Lower lobe of right lung (tissue), 2 donors: ENCODE measurements around the gene NPC1L1. TPM values are rescaled to one million over a fixed set of nuclear protein-coding genes. Genes with fewer than 3 reads are reported as not detected.

ENCODE experiments used
- ATAC-seq, 2 donors: fragments of 200-7000 bp; cut with Tn5 transposase; one replicate each; pipeline ENCODE4 v1.9.1; 2020 to 2022; ENCODE audit warnings: mild to moderate bottlenecking in 2 of 2, moderate library complexity in 2 of 2
- DNase-seq: peaks from one replicate; pipeline ENCODE4 v3.0.0-alpha.2; 2020
- H3K27ac ChIP-seq: fragments of 200-600 bp; one replicate; pipeline ENCODE4 v1.8.0; 2022
- H3K27me3 ChIP-seq: fragments of 200-600 bp; one replicate; pipeline ENCODE4 v1.8.0; 2022; ENCODE audit warnings: low read depth
- H3K36me3 ChIP-seq: fragments of 200-600 bp; one replicate; pipeline ENCODE4 v1.8.0; 2022; ENCODE audit warnings: mild to moderate bottlenecking
- H3K4me1 ChIP-seq: fragments of 200-600 bp; one replicate; pipeline ENCODE4 v1.8.0; 2022
- H3K4me3 ChIP-seq: fragments of 200-600 bp; one replicate; pipeline ENCODE4 v1.8.0; 2022; ENCODE audit warnings: mild to moderate bottlenecking
- H3K9me3 ChIP-seq: fragments of 200-600 bp; one replicate; pipeline ENCODE4 v1.8.0; 2022
- CTCF ChIP-seq: fragments of 200-600 bp; IDR thresholded peaks from one replicate; pipeline ENCODE4 v1.8.0; 2022; ENCODE audit warnings: antibody characterized with exemption, mild to moderate bottlenecking
- intact Hi-C: fragments of 100-400 bp; cut with DNase I; formaldehyde crosslinking; loops from one replicate; pipeline ENCODE4 v1.11.0; 2022
- total RNA-seq: library from RNA; stranded (reverse); fragmentation: NEBNext Ultra II Directional; extraction: Animal tissue kit (Norgen Biotek cat#: 25700); gene quantifications from one replicate; pipeline ENCODE4 v1.2.1, GENCODE V29; 2021
- donor health status: DM: no; HTN: yes; CAD: no; lungs with severe emphysema.

Gene NPC1L1
- total RNA-seq, 1 donor from 2014 or later, result 0.21 TPM

- Histone ChIP-seq H3K4me1 (peaks cover 41% of the 10 kb centered on the region), H3K4me3 (peak within 1 kb of the TSS; percentile 90), H3K36me3 (no peaks in the 10 kb centered on the region), H3K27ac (peak within 1 kb of the TSS; percentile 99), H3K9me3 (no peaks in the 10 kb centered on the region), H3K27me3 (peaks cover 5% of the 10 kb centered on the region)
- ATAC-seq (peak; percentile 96 to 98), DNase-seq (peak; percentile 90)
- peak; percentile 19 for TF ChIP-seq CTCF
- intact Hi-C loops, result no loop called here
These were observed 50.6 kb downstream of the NPC1L1 start, which contains the start of gene NUDCD3 for GRCh38 chr7:44490351-44491200. Gene NUDCD3, minus strand, starts transcription at chr7:44490658. Its CDS starts 58 bp downstream, at chr7:44490600.

GRCh38 chr7:44489955-44490350 is 51.2 kb downstream of the NPC1L1 start:
- ATAC-seq, result peak; percentile 45
- H3K4me3 ChIP-seq, result peak overlapping the region; percentile 90
- H3K36me3 ChIP-seq, result peaks cover 2% of the 10 kb centered on the region
- peaks cover 47% of the 10 kb centered on the region for H3K4me1 ChIP-seq
- intact Hi-C loops, result no loop called here
- peaks cover 5% of the 10 kb centered on the region for H3K27me3 ChIP-seq
- H3K9me3 ChIP-seq, result no peaks in the 10 kb centered on the region
- TF ChIP-seq CTCF, result no peak
- peak; percentile 46 for DNase-seq
- H3K27ac ChIP-seq, result peak overlapping the region; percentile 99

GRCh38 chr7:44488955-44489354 is 52.2 kb downstream of the NPC1L1 start:
- Histone ChIP-seq H3K36me3 (peaks cover 12% of the 10 kb centered on the region), H3K4me3 (peak overlapping the region; percentile 90), H3K27me3 (peaks cover 5% of the 10 kb centered on the region), H3K9me3 (no peaks in the 10 kb centered on the region), H3K4me1 (peaks cover 55% of the 10 kb centered on the region), H3K27ac (no peak overlapping the region)
- intact Hi-C loops, result no loop called here
- TF ChIP-seq CTCF, result no peak
- ATAC-seq, result no peak
- no peak for DNase-seq

- no peak for TF ChIP-seq CTCF
- DNase-seq (no peak), ATAC-seq (peak; percentile 43 to 73)
- Histone ChIP-seq H3K27ac (no peak overlapping the region), H3K4me1 (peaks cover 55% of the 10 kb centered on the region), H3K4me3 (no peak overlapping the region), H3K27me3 (no peaks in the 10 kb centered on the region), H3K36me3 (peaks cover 35% of the 10 kb centered on the region), H3K9me3 (no peaks in the 10 kb centered on the region)
- intact Hi-C loops, result no loop called here
These were observed 54.4 kb downstream of the NPC1L1 start for GRCh38 chr7:44486693-44487092.

- ATAC-seq, result no peak
These were observed 55.1 kb downstream of the NPC1L1 start for GRCh38 chr7:44486001-44486400.

More at GRCh38 chr7:44486001-44486400, 55.1 kb downstream of the NPC1L1 start:
- no peak for TF ChIP-seq CTCF
- no peaks in the 10 kb centered on the region for H3K9me3 ChIP-seq
- H3K27me3 ChIP-seq, result no peaks in the 10 kb centered on the region
- H3K27ac ChIP-seq, result no peak overlapping the region
- intact Hi-C loops, result no loop called here
- peaks cover 42% of the 10 kb centered on the region for H3K36me3 ChIP-seq
- no peak for DNase-seq
- no peak overlapping the region for H3K4me3 ChIP-seq
- peaks cover 55% of the 10 kb centered on the region for H3K4me1 ChIP-seq
